PFSK-1 (cell line): ENCODE results near the gene WWC1.

ENCODE experiments used
- FOXP2 ChIP-seq: optimal IDR thresholded peaks from 2 replicates; pipeline ENCODE3; 2011; ENCODE audit warnings: borderline replicate concordance, control low read depth, inconsistent platforms; ENCODE audit not compliant: insufficient read depth; ENCODE audit errors: extremely low read length, extremely low read depth
- POLR2AphosphoS5 ChIP-seq: IDR thresholded peaks from 2 replicates; pipeline ENCODE4 v1.6.1; 2012; ENCODE audit warnings: low read depth, mild to moderate bottlenecking, control low read depth, low read length, moderate library complexity
- REST ChIP-seq, 2 experiments: IDR thresholded peaks; 2 replicates each; pipeline versions ENCODE4 v1.6.1 to v1.8.0; 2011 to 2012; ENCODE audit warnings: low read depth in 2 of 2, low read length in 2 of 2, control low read depth in 1 of 2, inconsistent platforms in 1 of 2, mild to moderate bottlenecking in 1 of 2, moderate library complexity in 1 of 2; ENCODE audit not compliant: insufficient read depth in 1 of 2
- SIN3A ChIP-seq: IDR thresholded peaks from 2 replicates; pipeline ENCODE4 v1.6.1; 2012; ENCODE audit warnings: mild to moderate bottlenecking, low read length, moderate library complexity, borderline replicate concordance; ENCODE audit not compliant: insufficient read depth
- TAF1 ChIP-seq: IDR thresholded peaks from 2 replicates; pipeline ENCODE4 v1.6.1; 2012; ENCODE audit warnings: low read length, control low read depth, borderline replicate concordance; ENCODE audit not compliant: insufficient read depth

WWC1 gene

GRCh38 chr5:168298949-168299348 is 7.5 kb downstream of the WWC1 start:
- TF ChIP-seq POLR2AphosphoS5 (no peak), TAF1 (no peak), FOXP2 (no peak), REST (IDR thresholded peaks at IDR 0.05; ENCODE audit: insufficient read depth in 1 of 2, low read depth in 2 of 2, low read length in 2 of 2) (no peak), SIN3A (no peak)

GRCh38 chr5:168299372-168299771 is 7.9 kb downstream of the WWC1 start:
- TF ChIP-seq REST (IDR thresholded peaks at IDR 0.05; ENCODE audit: insufficient read depth in 1 of 2, low read depth in 2 of 2, low read length in 2 of 2): no peak
- no peak for TF ChIP-seq SIN3A
- no peak for TF ChIP-seq TAF1
- no peak for TF ChIP-seq FOXP2
- TF ChIP-seq POLR2AphosphoS5: no peak

GRCh38 chr5:168300326-168301182 is 9.1 kb downstream of the WWC1 start:
- TF ChIP-seq FOXP2: no peak
- no peak for TF ChIP-seq SIN3A

GRCh38 chr5:168301593-168302390 is 10.3 kb downstream of the WWC1 start:
- no peak for TF ChIP-seq TAF1
- TF ChIP-seq SIN3A: no peak
- no peak for TF ChIP-seq POLR2AphosphoS5
- TF ChIP-seq REST (IDR thresholded peaks at IDR 0.05; ENCODE audit: insufficient read depth in 1 of 2, low read depth in 2 of 2, low read length in 2 of 2): no peak
- no peak for TF ChIP-seq FOXP2

GRCh38 chr5:168302785-168303184 is 11.3 kb downstream of the WWC1 start:
- no peak for TF ChIP-seq SIN3A
- TF ChIP-seq REST (IDR thresholded peaks at IDR 0.05; ENCODE audit: insufficient read depth in 1 of 2, low read depth in 2 of 2, low read length in 2 of 2): no peak
- TF ChIP-seq TAF1: no peak
- no peak for TF ChIP-seq POLR2AphosphoS5
- TF ChIP-seq FOXP2: no peak
